ENCODE results near the gene WDR76.

Gene WDR76

GRCh38 chr15:43826508-43827341 lies at the start of gene WDR76:
WDR76 (plus strand) TSS chr15:43827002; CDS start chr15:43827033, 31 bp downstream.
- no peak for TF ChIP-seq Cebpa-rat (IDR thresholded peaks at IDR 0.05)
- Histone ChIP-seq H3K36me3 (peaks cover 0 to 35% (median 17%) of the 10 kb centered on the region in 11 experiments; a peak in 11 of 22 replicates), H3K4me3 (peak within 1 kb of the TSS; percentile 62 to 78 (median 70)), H3K4me2 (peak within 1 kb of the TSS; percentile 81 to 100 (median 88)), H3K27ac (peak within 1 kb of the TSS; percentile 23 to 93 (median 85); a peak in 20 of 22 replicates), H3K9ac (peak within 1 kb of the TSS; percentile 71 to 89 (median 86)), H4K20me1 (peaks cover 0 to 20% (median 0%) of the 10 kb centered on the region in 11 experiments; a peak in 8 of 22 replicates), H3K4me1 (peaks cover 60 to 88% (median 72%) of the 10 kb centered on the region in 10 experiments), H3K9me3 (replicated peaks in 1 of 11) (peaks cover 0 to 8% (median 0%) of the 10 kb centered on the region in 11 experiments; a peak in 5 of 22 replicates), H3K27me3 (no peaks in the 10 kb centered on the region)

GRCh38 chr15:43777267-43777914 lies 49.4 kb upstream of the WDR76 start:
- TF ChIP-seq Cebpa-rat (IDR thresholded peaks at IDR 0.05) = no peak
- peak overlapping the region; percentile 67 to 82 (median 79) for H3K9ac ChIP-seq
- peak overlapping the region; percentile 94 to 100 (median 99) for H3K4me2 ChIP-seq
- H3K27ac ChIP-seq = peak overlapping the region; percentile 23 to 81 (median 72); a peak in 21 of 22 replicates
- peak overlapping the region; percentile 62 to 79 (median 67) for H3K4me3 ChIP-seq
- H3K9me3 ChIP-seq (replicated peaks in 1 of 11) = no peaks in the 10 kb centered on the region
- H4K20me1 ChIP-seq = peaks cover under 1 to 44% (median 41%) of the 10 kb centered on the region in 11 experiments; a peak in 19 of 22 replicates
- H3K27me3 ChIP-seq = no peaks in the 10 kb centered on the region
- H3K4me1 ChIP-seq = peaks cover 19 to 43% (median 30%) of the 10 kb centered on the region in 10 experiments
- H3K36me3 ChIP-seq = peaks cover 14 to 26% (median 20%) of the 10 kb centered on the region in 11 experiments

GRCh38 chr15:43779016-43779415 lies 47.8 kb upstream of the WDR76 start:
- H3K4me2 ChIP-seq = no peak overlapping the region
- H3K27me3 ChIP-seq = no peaks in the 10 kb centered on the region
- no peak overlapping the region for H3K27ac ChIP-seq
- H3K9ac ChIP-seq = no peak overlapping the region
- no peak overlapping the region for H3K4me3 ChIP-seq
- peaks cover 0 to 10% (median 4%) of the 10 kb centered on the region in 11 experiments; a peak in 15 of 22 replicates for H3K36me3 ChIP-seq
- H4K20me1 ChIP-seq = peaks cover 0 to 27% (median 27%) of the 10 kb centered on the region in 11 experiments; a peak in 19 of 22 replicates
- no peak for TF ChIP-seq Cebpa-rat (IDR thresholded peaks at IDR 0.05)
- H3K9me3 ChIP-seq (replicated peaks in 1 of 11) = no peaks in the 10 kb centered on the region
- peaks cover 19 to 40% (median 29%) of the 10 kb centered on the region in 10 experiments for H3K4me1 ChIP-seq

GRCh38 chr15:43789409-43789808 lies 37.4 kb upstream of the WDR76 start:
- Histone ChIP-seq H4K20me1 (peaks cover 14 to 21% (median 17%) of the 10 kb centered on the region in 11 experiments; a peak in 21 of 22 replicates), H3K27me3 (no peaks in the 10 kb centered on the region), H3K4me1 (peaks cover 17 to 29% (median 20%) of the 10 kb centered on the region in 10 experiments), H3K4me3 (no peak overlapping the region), H3K27ac (no peak overlapping the region), H3K9ac (no peak overlapping the region), H3K4me2 (no peak overlapping the region), H3K9me3 (replicated peaks in 1 of 11) (no peaks in the 10 kb centered on the region), H3K36me3 (peaks cover 12 to 14% (median 13%) of the 10 kb centered on the region in 11 experiments)
- no peak for TF ChIP-seq Cebpa-rat (IDR thresholded peaks at IDR 0.05)

- Histone ChIP-seq H3K4me3 (peak within 1 kb of the TSS; percentile 85 to 100 (median 96)), H3K4me1 (peaks cover 26 to 46% (median 33%) of the 10 kb centered on the region in 10 experiments), H3K27me3 (no peaks in the 10 kb centered on the region), H3K36me3 (peaks cover 40 to 42% (median 41%) of the 10 kb centered on the region in 11 experiments), H3K9ac (peak within 1 kb of the TSS; percentile 94 to 100 (median 97)), H4K20me1 (peaks cover 23 to 46% (median 42%) of the 10 kb centered on the region in 11 experiments; a peak in 21 of 22 replicates), H3K27ac (peak within 1 kb of the TSS; percentile 90 to 99 (median 96)), H3K9me3 (replicated peaks in 1 of 11) (no peaks in the 10 kb centered on the region), H3K4me2 (peak within 1 kb of the TSS; percentile 84 to 98 (median 94))
- TF ChIP-seq Cebpa-rat (IDR thresholded peaks at IDR 0.05) = no peak
Observed at GRCh38 chr15:43791993-43792760, 34.6 kb upstream of the WDR76 start, which contains the start of gene SERF2. SERF2 (plus strand) TSS chr15:43792320; CDS start chr15:43792377, 57 bp downstream.

- Histone ChIP-seq H3K4me2 (peak overlapping the region; percentile 78 to 98 (median 94)), H3K9me3 (replicated peaks in 1 of 11) (no peaks in the 10 kb centered on the region), H4K20me1 (peaks cover 23 to 52% (median 45%) of the 10 kb centered on the region in 11 experiments; a peak in 21 of 22 replicates), H3K4me3 (peak overlapping the region; percentile 85 to 100 (median 96)), H3K27ac (peak overlapping the region; percentile 90 to 99 (median 96)), H3K4me1 (peaks cover 26 to 53% (median 35%) of the 10 kb centered on the region in 10 experiments), H3K27me3 (no peaks in the 10 kb centered on the region), H3K9ac (peak overlapping the region; percentile 94 to 100 (median 97)), H3K36me3 (peaks cover 41 to 49% (median 48%) of the 10 kb centered on the region in 11 experiments)
- TF ChIP-seq Cebpa-rat (IDR thresholded peaks at IDR 0.05) = no peak
Observed at GRCh38 chr15:43792761-43793476, 33.9 kb upstream of the WDR76 start.

- Histone ChIP-seq H3K27ac (peak overlapping the region; percentile 90 to 99 (median 96); a peak in 21 of 22 replicates), H3K9ac (peak overlapping the region; percentile 94 to 100 (median 97)), H3K4me3 (peak overlapping the region; percentile 85 to 100 (median 96)), H3K27me3 (no peaks in the 10 kb centered on the region), H3K36me3 (peaks cover 42 to 56% (median 54%) of the 10 kb centered on the region in 11 experiments), H4K20me1 (peaks cover 23 to 57% (median 46%) of the 10 kb centered on the region in 11 experiments; a peak in 21 of 22 replicates), H3K4me1 (peaks cover 26 to 60% (median 41%) of the 10 kb centered on the region in 10 experiments), H3K9me3 (replicated peaks in 1 of 11) (no peaks in the 10 kb centered on the region), H3K4me2 (peak overlapping the region; percentile 78 to 98 (median 94))
- no peak for TF ChIP-seq Cebpa-rat (IDR thresholded peaks at IDR 0.05)
Observed at GRCh38 chr15:43793647-43794046, 33.2 kb upstream of the WDR76 start.
